Uterus (tissue), 4 donors: Measurements from ENCODE around the gene PJA1. TPM values are rescaled to one million over a fixed set of nuclear protein-coding genes. Genes with fewer than 3 reads are reported as not detected.

ENCODE experiments used
- DNase-seq, 2 donors: peaks; one replicate each; pipeline ENCODE4 v3.0.0-alpha.2; 2019 to 2020
- H3K27ac ChIP-seq, 2 donors: fragments of 200-600 bp; sonication (generic); 1 replicate in 1 of 2; 2 replicates in 1 of 2; pipeline ENCODE4 v1.5.1; 2016 to 2018
- H3K27me3 ChIP-seq, 2 donors: fragments of 200-600 bp; sonication (generic); one replicate each; pipeline ENCODE4 v1.5.1; 2018 to 2019; ENCODE audit warnings: control low read depth in 1 of 2
- H3K36me3 ChIP-seq, 2 donors: fragments of 200-600 bp; sonication (generic); one replicate each; pipeline ENCODE4 v1.5.1; 2019; ENCODE audit warnings: control low read depth in 1 of 2
- H3K4me1 ChIP-seq, 2 donors: fragments of 200-600 bp; sonication (generic); one replicate each; pipeline ENCODE4 v1.5.1; 2018 to 2019; ENCODE audit warnings: control low read depth in 1 of 2
- H3K4me3 ChIP-seq, 2 donors: fragments of 200-600 bp; sonication (generic); 1 replicate in 1 of 2; 2 replicates in 1 of 2; pipeline ENCODE4 v1.5.1; 2018 to 2019; ENCODE audit warnings: mild to moderate bottlenecking in 1 of 2
- H3K9me3 ChIP-seq, 2 donors: fragments of 200-600 bp; sonication (generic); one replicate each; pipeline ENCODE4 v1.5.1; 2019; ENCODE audit warnings: control low read depth in 1 of 2
- CTCF ChIP-seq, 4 experiments: fragments of 200-600 bp in 2 of 4; fragments of 450-650 bp in 2 of 4; sonication (generic) in 2 of 4; IDR thresholded peaks; one replicate each; pipeline ENCODE4 v1.5.1; 2016 to 2019; ENCODE audit warnings: antibody characterized with exemption in 4 of 4, mild to moderate bottlenecking in 2 of 4, moderate library complexity in 1 of 4
- POLR2A ChIP-seq, 2 donors: fragments of 450-650 bp; IDR thresholded peaks; one replicate each; pipeline ENCODE4 v1.6.1; 2016; ENCODE audit warnings: antibody characterized with exemption in 2 of 2, mild to moderate bottlenecking in 1 of 2, moderate library complexity in 1 of 2
- intact Hi-C: fragments of 100-400 bp; cut with DNase I; formaldehyde crosslinking; loops from one replicate; pipeline ENCODE4 v1.15.1; 2023; ENCODE audit warnings: low total_unique reads
- total RNA-seq, 4 donors: library from RNA; depleted of rRNA in 3 of 4; stranded (reverse); fragments of >200 nt in 3 of 4; gene quantifications; one replicate each; pipeline versions ENCODE4 v1.1.0 to v1.2.4, GENCODE V29; 2014 to 2023
- donor health status: DM: yes; HTN: yes; CAD: no.

The PJA1 gene
- total RNA-seq, 4 donors from 2014 or later = 9.7 to 68.0 (median 26.1) TPM

- no peak overlapping the region for H3K4me3 ChIP-seq
- DNase-seq = no peak
- H3K27ac ChIP-seq = no peak overlapping the region
- no peaks in the 10 kb centered on the region for H3K36me3 ChIP-seq
- intact Hi-C loops = no loop called here
- no peaks in the 10 kb centered on the region for H3K4me1 ChIP-seq
- no peaks in the 10 kb centered on the region for H3K27me3 ChIP-seq
- TF ChIP-seq CTCF (IDR thresholded peaks at IDR 0.05) (no peak), POLR2A (IDR thresholded peaks at IDR 0.05) (no peak)
- H3K9me3 ChIP-seq = no peaks in the 10 kb centered on the region
Observed at GRCh38 chrX:69143530-69143929, 21.7 kb downstream of the PJA1 start.

- TF ChIP-seq POLR2A (IDR thresholded peaks at IDR 0.05) (no peak), CTCF (IDR thresholded peaks at IDR 0.05) (no peak)
- Histone ChIP-seq H3K9me3 (no peaks in the 10 kb centered on the region), H3K27me3 (no peaks in the 10 kb centered on the region), H3K36me3 (no peaks in the 10 kb centered on the region), H3K27ac (no peak overlapping the region), H3K4me3 (no peak overlapping the region), H3K4me1 (no peaks in the 10 kb centered on the region)
- intact Hi-C loops = no loop called here
- DNase-seq = no peak
Observed at GRCh38 chrX:69142788-69143469, 22.3 kb downstream of the PJA1 start.

- no peaks in the 10 kb centered on the region for H3K27me3 ChIP-seq
- no peak for DNase-seq
Observed at GRCh38 chrX:69140837-69141236, 24.4 kb downstream of the PJA1 start.

GRCh38 chrX:69139516-69139915, 25.7 kb downstream of the PJA1 start:
- Histone ChIP-seq H3K9me3 (no peaks in the 10 kb centered on the region), H3K36me3 (no peaks in the 10 kb centered on the region), H3K4me1 (peaks cover 0 to 4% of the 10 kb centered on the region in 2 donors), H3K27me3 (no peaks in the 10 kb centered on the region), H3K4me3 (no peak overlapping the region), H3K27ac (no peak overlapping the region)
- no peak for DNase-seq
- TF ChIP-seq CTCF (IDR thresholded peaks at IDR 0.05) (no peak), POLR2A (IDR thresholded peaks at IDR 0.05) (no peak)
- intact Hi-C loops = no loop called here

More at GRCh38 chrX:69140837-69141236, 24.4 kb downstream of the PJA1 start:
- Histone ChIP-seq H3K9me3 (no peaks in the 10 kb centered on the region), H3K36me3 (no peaks in the 10 kb centered on the region), H3K27ac (no peak overlapping the region), H3K4me3 (no peak overlapping the region), H3K4me1 (peaks cover 0 to 4% of the 10 kb centered on the region in 2 donors)
- intact Hi-C loops = no loop called here
- TF ChIP-seq POLR2A (IDR thresholded peaks at IDR 0.05) (no peak), CTCF (IDR thresholded peaks at IDR 0.05) (no peak)

- Histone ChIP-seq H3K4me3 (no peak overlapping the region), H3K27me3 (no peaks in the 10 kb centered on the region), H3K27ac (peak overlapping the region; percentile 76 to 77), H3K4me1 (peaks cover 0 to 4% of the 10 kb centered on the region in 2 donors), H3K36me3 (no peaks in the 10 kb centered on the region), H3K9me3 (no peaks in the 10 kb centered on the region)
- TF ChIP-seq CTCF (IDR thresholded peaks at IDR 0.05) (no peak), POLR2A (IDR thresholded peaks at IDR 0.05) (no peak)
- intact Hi-C loops = no loop called here
- DNase-seq = no peak
Observed at GRCh38 chrX:69138512-69138911, 26.7 kb downstream of the PJA1 start.
